IPS-20b (cell line): ENCODE results near the gene WWOX.

Experiments
- H3K27ac ChIP-seq: one replicate; pipeline ENCODE4 v1.5.1; 2013; ENCODE audit warnings: low read length
- H3K27me3 ChIP-seq: 2 replicates; pipeline ENCODE4 v1.6.1; 2013; ENCODE audit warnings: mild to moderate bottlenecking, low read length, inconsistent platforms; ENCODE audit not compliant: insufficient read depth
- H3K36me3 ChIP-seq: 2 replicates; pipeline ENCODE4 v1.6.1; 2013; ENCODE audit warnings: low read depth, mild to moderate bottlenecking, inconsistent platforms, low read length, moderate library complexity; ENCODE audit not compliant: insufficient read depth
- H3K4me1 ChIP-seq: 2 replicates; pipeline ENCODE4 v1.6.1; 2013; ENCODE audit warnings: mild to moderate bottlenecking, control low read depth, inconsistent platforms, low read length, moderate library complexity; ENCODE audit not compliant: insufficient read depth
- H3K4me3 ChIP-seq: 2 replicates; pipeline ENCODE4 v1.5.1; 2013; ENCODE audit warnings: mild to moderate bottlenecking, low read length, inconsistent platforms
- H3K9ac ChIP-seq: 2 replicates; pipeline ENCODE4 v1.6.1; 2013; ENCODE audit warnings: low read depth, mild to moderate bottlenecking, inconsistent platforms, low read length, moderate library complexity
- H3K9me3 ChIP-seq: 2 replicates; pipeline ENCODE4 v1.6.1; 2013; ENCODE audit warnings: mild to moderate bottlenecking, low read depth, low read length, inconsistent platforms; ENCODE audit not compliant: insufficient read depth

WWOX gene

DNA sequence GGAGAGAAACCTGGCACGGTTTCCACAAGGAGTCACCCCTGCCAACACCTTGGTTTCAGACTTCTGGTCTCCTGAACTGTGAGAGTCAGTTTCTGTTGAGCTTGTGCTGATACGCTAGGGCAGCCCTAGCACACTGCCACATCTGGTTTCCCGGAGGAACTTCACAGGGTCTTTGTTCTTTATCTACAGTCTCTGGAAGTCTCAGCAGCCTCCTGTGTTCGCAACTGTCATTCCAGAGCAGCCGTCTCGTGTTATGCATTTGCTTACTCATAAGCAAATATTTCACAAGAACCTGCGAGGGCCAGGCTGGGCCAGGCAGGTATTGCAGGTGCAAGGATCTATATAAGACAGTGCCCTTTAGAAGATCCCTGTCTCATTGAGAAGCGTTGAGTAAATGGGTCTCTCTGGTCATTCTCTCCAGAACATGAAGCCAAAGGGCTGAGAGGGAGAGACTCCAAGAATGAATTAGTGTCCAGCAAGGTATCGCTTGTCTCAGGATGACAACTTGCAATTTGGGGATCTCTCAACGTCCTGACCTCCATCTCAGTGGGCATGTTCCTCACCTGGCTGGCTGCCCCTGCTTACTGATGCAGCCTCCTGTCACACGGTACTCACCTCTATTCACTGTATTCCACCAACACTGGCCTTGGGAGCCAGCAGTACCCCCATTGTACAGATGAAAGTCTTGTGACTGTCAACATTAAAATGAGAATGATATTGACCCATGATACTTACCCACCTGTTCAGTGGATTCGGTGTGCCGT is 141.2 kb downstream of the WWOX start:
- Histone ChIP-seq H3K27ac (no peak overlapping the region), H3K9me3 (no peaks in the 10 kb centered on the region), H3K4me3 (no peak overlapping the region), H3K9ac (no peak overlapping the region), H3K36me3 (no peaks in the 10 kb centered on the region), H3K27me3 (no peaks in the 10 kb centered on the region), H3K4me1 (no peaks in the 10 kb centered on the region)

- H3K36me3 ChIP-seq = no peaks in the 10 kb centered on the region
- H3K4me1 ChIP-seq = no peaks in the 10 kb centered on the region
- no peak overlapping the region for H3K4me3 ChIP-seq
- no peak overlapping the region for H3K9ac ChIP-seq
- no peaks in the 10 kb centered on the region for H3K9me3 ChIP-seq
- H3K27ac ChIP-seq = no peak overlapping the region
- no peaks in the 10 kb centered on the region for H3K27me3 ChIP-seq
Observed at GRCh38 chr16:78242239-78242630, 142.8 kb downstream of the WWOX start.

DNA sequence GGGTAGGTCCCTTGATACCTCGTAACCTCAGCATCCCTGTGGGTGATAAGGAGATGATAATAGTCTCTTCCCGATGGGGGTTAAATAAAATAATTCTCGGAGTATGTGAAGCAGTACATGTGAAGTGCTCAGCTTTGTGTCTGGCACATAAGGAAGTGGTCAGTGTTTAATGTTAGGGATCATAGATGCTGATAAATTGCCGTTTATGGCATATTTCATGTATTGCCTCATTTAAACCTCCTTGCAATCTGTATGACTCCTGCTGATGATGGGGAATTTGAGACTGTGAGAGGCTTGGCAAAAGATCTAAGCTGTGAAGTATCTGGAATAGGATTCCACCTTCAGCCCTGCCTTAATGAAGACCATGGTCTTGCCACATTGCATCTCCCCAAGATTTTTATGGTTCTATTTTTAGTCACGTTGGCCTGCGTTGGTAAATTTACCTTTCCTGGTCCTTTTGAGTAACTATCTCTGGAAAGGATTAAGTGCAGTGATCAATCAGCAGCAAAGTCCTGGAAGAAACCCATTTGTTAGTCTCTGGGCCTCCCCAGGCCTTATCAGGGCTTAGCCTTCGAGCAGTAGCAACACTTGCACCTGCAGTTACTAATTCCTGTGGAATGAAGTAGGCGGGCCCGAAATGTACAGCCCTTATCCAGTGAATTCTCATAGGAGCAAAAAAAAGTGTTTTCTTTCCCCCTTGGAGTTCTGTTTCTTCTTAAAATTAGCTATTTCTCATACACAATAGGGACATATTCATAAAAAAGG is 144.9 kb downstream of the WWOX start:
- H3K27me3 ChIP-seq = no peaks in the 10 kb centered on the region
- no peak overlapping the region for H3K27ac ChIP-seq
- no peaks in the 10 kb centered on the region for H3K36me3 ChIP-seq
- H3K4me3 ChIP-seq = no peak overlapping the region
- H3K4me1 ChIP-seq = no peaks in the 10 kb centered on the region
- no peak overlapping the region for H3K9ac ChIP-seq
- H3K9me3 ChIP-seq = no peaks in the 10 kb centered on the region

- H3K9ac ChIP-seq = no peak overlapping the region
- no peak overlapping the region for H3K4me3 ChIP-seq
- no peaks in the 10 kb centered on the region for H3K27me3 ChIP-seq
- H3K9me3 ChIP-seq = no peaks in the 10 kb centered on the region
- H3K27ac ChIP-seq = no peak overlapping the region
- H3K4me1 ChIP-seq = no peaks in the 10 kb centered on the region; the same call in 1 of the 2 replicates
- no peaks in the 10 kb centered on the region for H3K36me3 ChIP-seq
Observed at GRCh38 chr16:78246559-78246958, 147.1 kb downstream of the WWOX start.

GRCh38 chr16:78249056-78249455 is 149.6 kb downstream of the WWOX start:
- no peaks in the 10 kb centered on the region for H3K36me3 ChIP-seq
- no peak overlapping the region for H3K9ac ChIP-seq
- H3K4me1 ChIP-seq = no peaks in the 10 kb centered on the region; the same call in 1 of the 2 replicates
- no peak overlapping the region for H3K4me3 ChIP-seq
- H3K27ac ChIP-seq = no peak overlapping the region
- no peaks in the 10 kb centered on the region for H3K27me3 ChIP-seq
- H3K9me3 ChIP-seq = no peaks in the 10 kb centered on the region

- no peaks in the 10 kb centered on the region; the same call in 1 of the 2 replicates for H3K4me1 ChIP-seq
- no peaks in the 10 kb centered on the region for H3K9me3 ChIP-seq
- no peaks in the 10 kb centered on the region for H3K36me3 ChIP-seq
- no peak overlapping the region for H3K9ac ChIP-seq
- H3K4me3 ChIP-seq = no peak overlapping the region
- no peak overlapping the region for H3K27ac ChIP-seq
- no peaks in the 10 kb centered on the region for H3K27me3 ChIP-seq
Observed at GRCh38 chr16:78249832-78250231, 150.4 kb downstream of the WWOX start.

GRCh38 chr16:78251115-78251514 is 151.7 kb downstream of the WWOX start:
- no peaks in the 10 kb centered on the region for H3K9me3 ChIP-seq
- no peak overlapping the region for H3K9ac ChIP-seq
- H3K27me3 ChIP-seq = no peaks in the 10 kb centered on the region
- H3K27ac ChIP-seq = no peak overlapping the region
- H3K4me1 ChIP-seq = no peaks in the 10 kb centered on the region; the same call in 1 of the 2 replicates
- no peaks in the 10 kb centered on the region for H3K36me3 ChIP-seq
- no peak overlapping the region for H3K4me3 ChIP-seq

- H3K9ac ChIP-seq = no peak overlapping the region
- H3K27me3 ChIP-seq = no peaks in the 10 kb centered on the region
- no peaks in the 10 kb centered on the region for H3K36me3 ChIP-seq
Observed at GRCh38 chr16:78252757-78253156, 153.3 kb downstream of the WWOX start.

GRCh38 chr16:78254841-78255240 is 155.4 kb downstream of the WWOX start:
- Histone ChIP-seq H3K4me3 (no peak overlapping the region), H3K36me3 (no peaks in the 10 kb centered on the region), H3K4me1 (peaks cover 11% of the 10 kb centered on the region; the same call in 1 of the 2 replicates), H3K9me3 (no peaks in the 10 kb centered on the region), H3K27ac (no peak overlapping the region), H3K9ac (no peak overlapping the region), H3K27me3 (no peaks in the 10 kb centered on the region)

More at GRCh38 chr16:78252757-78253156, 153.3 kb downstream of the WWOX start:
- Histone ChIP-seq H3K4me1 (peaks cover 2% of the 10 kb centered on the region; the same call in 1 of the 2 replicates), H3K27ac (no peak overlapping the region), H3K4me3 (no peak overlapping the region), H3K9me3 (no peaks in the 10 kb centered on the region)

- Histone ChIP-seq H3K27me3 (no peaks in the 10 kb centered on the region), H3K9ac (no peak overlapping the region), H3K9me3 (no peaks in the 10 kb centered on the region), H3K27ac (no peak overlapping the region), H3K36me3 (no peaks in the 10 kb centered on the region), H3K4me1 (peaks cover 11% of the 10 kb centered on the region; the same call in 1 of the 2 replicates), H3K4me3 (no peak overlapping the region)
Observed at GRCh38 chr16:78256686-78257375, 157.4 kb downstream of the WWOX start.

GRCh38 chr16:78257376-78257728 is 157.9 kb downstream of the WWOX start:
- Histone ChIP-seq H3K9ac (no peak overlapping the region), H3K4me1 (peaks cover 11% of the 10 kb centered on the region; the same call in 1 of the 2 replicates), H3K27me3 (no peaks in the 10 kb centered on the region), H3K4me3 (no peak overlapping the region), H3K9me3 (no peaks in the 10 kb centered on the region), H3K36me3 (no peaks in the 10 kb centered on the region), H3K27ac (no peak overlapping the region)
